Right renal pelvis (tissue), 4 donors: ENCODE data around the gene UNC5A. TPM values are rescaled to one million over a fixed set of nuclear protein-coding genes. Genes with fewer than 3 reads are reported as not detected.
A peak's percentile ranks its signal among the peaks of the same experiment; 100 is the strongest.

Source experiments
- DNase-seq, 4 donors: peaks; one replicate each; pipeline ENCODE4 v3.0.0-alpha.2; 2013; ENCODE audit warnings: low read depth in 4 of 4, low spot score in 3 of 4, missing footprints in 1 of 4
- polyA plus RNA-seq, 4 donors: library from polyadenylated mRNA; unstranded; fragments of 120-200 nt; gene quantifications; one replicate each; pipeline ENCODE4 v1.2.1, GENCODE V29; 2013; ENCODE audit not compliant: insufficient read length in 4 of 4

UNC5A gene
- polyA plus RNA-seq, 4 donors, result 0.11 to 0.38 (median 0.16) TPM

- DNase-seq, result peak; percentile 87 to 91 (median 90)
These were observed 27.4 kb downstream of the UNC5A start for GRCh38 chr5:176837707-176838115.

DNA sequence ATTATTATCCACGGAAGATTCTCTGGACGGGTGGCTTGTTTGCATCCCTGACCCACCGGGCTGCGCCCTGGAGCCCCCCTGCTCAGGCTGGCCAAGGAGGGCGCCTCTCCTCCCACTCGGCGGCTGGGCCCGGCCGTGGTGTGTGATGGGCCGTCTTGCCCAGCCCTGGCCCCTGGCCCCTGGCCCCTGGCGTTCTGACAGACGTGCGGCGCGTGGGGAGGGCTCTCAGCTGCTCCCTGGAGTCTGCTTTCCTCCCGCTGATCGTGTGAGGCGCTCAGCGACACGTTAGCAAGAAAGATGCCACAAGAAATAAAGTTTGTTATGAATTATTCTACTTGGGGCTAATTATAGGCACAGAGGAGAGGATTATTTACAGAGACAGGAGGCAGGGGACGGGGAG is 33.3 kb downstream of the UNC5A start:
- no peak for DNase-seq

DNA sequence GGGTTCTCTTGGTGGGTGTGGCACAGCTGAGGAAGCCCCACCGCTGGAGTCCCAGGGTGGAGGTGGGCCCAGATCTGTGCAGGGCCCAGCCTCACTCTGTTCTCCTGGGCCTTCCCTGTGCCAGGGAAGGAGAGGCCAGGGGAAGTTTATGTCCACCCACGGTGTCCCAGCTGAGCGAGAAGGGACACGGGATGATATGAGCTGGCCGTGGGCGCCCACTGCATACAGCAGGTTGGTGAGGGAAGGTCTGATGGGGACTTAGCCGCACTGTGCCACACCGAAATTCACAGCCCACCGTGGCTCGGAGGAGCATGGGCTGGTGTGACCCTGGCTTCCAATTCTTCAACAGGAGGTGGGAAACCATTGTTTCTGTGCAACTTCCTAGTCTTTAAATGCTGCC is 33.9 kb downstream of the UNC5A start:
- no peak for DNase-seq

- no peak for DNase-seq
These were observed 34.5 kb downstream of the UNC5A start for GRCh38 chr5:176844706-176845391.

GRCh38 chr5:176845392-176845713 is 35.0 kb downstream of the UNC5A start:
- DNase-seq, result no peak

DNA sequence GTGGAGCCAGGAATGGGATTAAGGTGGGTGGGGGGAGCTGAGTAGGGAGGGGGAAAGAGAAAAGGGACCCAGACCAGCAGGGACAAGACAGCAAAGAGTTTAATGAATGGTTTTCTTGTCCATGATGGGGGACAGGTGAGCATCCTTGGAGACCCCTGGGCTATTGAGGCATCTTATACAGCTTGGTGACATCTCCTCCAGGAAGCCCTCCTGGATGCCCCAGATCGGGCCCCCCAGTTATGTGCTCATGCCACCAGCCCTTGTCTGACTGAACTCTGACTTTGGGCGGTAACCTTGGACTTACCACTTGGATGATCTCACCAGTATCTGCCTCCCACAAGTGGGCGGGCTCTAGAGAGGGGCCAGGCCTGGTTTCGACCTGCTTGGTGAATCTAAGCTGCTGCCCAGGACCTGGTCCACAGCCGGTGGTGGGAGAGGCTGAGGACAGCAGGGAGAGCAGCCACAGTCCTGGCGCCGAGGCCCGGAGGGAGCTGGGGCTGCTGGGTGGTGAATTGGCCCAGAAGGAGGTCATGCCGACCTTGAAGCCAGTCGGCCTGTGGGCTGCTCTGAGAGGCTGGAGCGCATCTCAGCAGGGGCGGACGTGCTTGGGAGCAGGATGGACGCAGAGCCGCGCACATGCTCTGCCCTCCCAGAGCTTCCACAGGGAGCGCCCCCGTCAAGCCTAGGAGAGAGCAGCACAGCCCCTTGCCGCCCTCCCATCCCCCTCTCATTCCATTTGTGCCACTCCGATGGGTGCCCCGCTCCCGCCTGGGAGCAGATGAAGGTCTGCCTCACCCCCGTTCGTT is 36.2 kb downstream of the UNC5A start:
- no peak for DNase-seq

GRCh38 chr5:176847148-176847547 is 36.8 kb downstream of the UNC5A start:
- no peak for DNase-seq

- no peak for DNase-seq
These were observed 37.4 kb downstream of the UNC5A start for GRCh38 chr5:176847726-176848290.

- no peak for DNase-seq
These were observed 38.3 kb downstream of the UNC5A start for GRCh38 chr5:176848651-176849050.

- no peak for DNase-seq
These were observed 39.4 kb downstream of the UNC5A start for GRCh38 chr5:176849611-176850227.

DNA sequence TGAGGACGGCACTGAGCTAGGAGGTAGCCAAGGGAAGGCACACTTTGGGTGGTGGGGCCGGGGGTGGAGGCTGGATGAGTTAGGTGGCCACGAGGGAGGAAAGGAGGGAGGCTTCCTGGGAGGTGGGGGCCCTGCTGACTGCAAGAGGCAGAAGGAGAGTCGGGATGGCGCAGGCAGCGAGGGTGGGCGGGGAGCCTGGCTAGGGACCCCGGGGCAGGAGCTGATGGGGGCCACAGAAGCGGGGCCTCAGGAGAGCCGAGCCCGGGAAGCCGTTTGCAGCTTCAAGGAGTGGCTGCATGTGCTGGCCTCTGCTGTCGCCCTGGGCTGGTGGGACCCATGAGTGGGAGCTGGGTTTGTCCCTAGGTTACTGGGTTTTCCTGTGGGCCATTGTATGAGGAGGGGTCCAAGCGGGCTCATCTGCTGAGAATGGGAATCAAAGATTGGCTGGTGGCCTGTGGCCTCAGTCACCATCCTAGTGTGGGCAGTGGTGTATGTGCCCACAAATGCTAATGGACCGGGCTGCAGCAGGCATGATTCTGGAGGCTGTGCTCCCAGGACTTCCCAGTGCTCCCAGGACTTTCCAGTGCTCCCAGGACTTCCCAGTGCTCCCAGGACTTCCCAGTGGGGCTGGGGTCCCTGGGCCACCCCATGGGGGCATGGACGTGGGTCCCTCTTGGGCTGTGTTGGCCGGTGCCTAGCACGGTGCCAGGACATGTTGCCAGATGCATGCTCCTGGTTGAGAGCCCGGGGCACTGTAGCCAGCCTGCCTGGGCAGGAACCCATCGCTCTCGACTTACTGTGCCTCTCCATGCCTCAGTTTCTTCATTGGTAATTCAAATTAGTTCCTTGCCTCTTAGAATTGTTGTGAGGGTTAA is 40.2 kb downstream of the UNC5A start:
- no peak for DNase-seq

GRCh38 chr5:176851380-176851779 is 41.0 kb downstream of the UNC5A start:
- DNase-seq, result no peak

- DNase-seq, result no peak
These were observed 41.7 kb downstream of the UNC5A start for GRCh38 chr5:176851871-176852658.

DNA sequence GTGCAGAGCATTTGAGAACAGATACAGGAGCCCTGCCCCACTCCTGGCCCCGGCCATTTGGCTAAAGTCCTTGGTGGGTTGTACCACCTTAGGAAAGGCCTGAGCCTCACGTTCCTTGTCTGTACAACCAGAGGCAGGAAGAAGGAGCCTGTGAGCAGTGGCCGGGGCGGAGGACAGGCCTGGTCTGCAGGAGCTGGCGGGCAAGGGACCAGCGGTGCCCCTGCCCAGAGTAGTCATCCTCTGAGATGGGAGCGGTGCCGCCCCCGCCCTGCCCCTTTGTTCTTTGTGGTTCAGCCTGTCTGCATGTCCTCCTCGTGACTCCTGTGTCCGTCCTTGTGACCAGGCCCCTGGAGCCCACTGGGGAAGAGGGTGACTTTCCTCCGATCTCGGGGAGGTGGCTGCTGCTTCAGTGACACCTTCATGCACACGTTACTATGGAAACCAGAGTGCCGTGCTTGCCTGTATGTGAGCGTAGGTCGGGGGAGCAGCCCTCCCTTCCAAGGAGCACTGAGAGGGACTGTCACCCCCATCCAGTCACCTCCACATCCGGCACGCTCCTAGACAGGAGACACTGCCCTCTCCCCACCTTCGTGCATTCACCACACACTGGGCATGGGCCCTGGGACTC is 42.9 kb downstream of the UNC5A start:
- DNase-seq, result no peak

DNA sequence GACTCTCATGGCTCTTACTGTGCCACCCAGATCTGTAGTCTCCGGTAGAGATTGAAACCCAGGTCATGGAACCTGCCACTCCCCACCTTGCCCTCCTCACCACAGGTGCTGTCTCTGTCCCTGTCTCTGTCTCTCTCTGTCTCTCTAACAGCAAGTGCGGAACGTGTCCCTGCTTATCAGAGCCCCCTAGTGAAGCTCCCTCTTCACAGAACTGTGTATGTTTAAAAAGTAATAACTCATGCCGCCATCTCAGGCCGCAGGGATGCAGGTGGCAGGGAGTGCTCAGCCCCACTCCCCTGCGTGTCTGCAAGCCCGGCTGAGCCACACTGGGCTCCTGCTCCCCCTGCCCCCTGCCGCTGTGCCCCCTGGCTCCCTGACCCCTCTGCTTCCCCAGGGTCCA is 43.8 kb downstream of the UNC5A start:
- DNase-seq, result no peak

- no peak for DNase-seq
These were observed 45.2 kb downstream of the UNC5A start for GRCh38 chr5:176855598-176855997.

DNA sequence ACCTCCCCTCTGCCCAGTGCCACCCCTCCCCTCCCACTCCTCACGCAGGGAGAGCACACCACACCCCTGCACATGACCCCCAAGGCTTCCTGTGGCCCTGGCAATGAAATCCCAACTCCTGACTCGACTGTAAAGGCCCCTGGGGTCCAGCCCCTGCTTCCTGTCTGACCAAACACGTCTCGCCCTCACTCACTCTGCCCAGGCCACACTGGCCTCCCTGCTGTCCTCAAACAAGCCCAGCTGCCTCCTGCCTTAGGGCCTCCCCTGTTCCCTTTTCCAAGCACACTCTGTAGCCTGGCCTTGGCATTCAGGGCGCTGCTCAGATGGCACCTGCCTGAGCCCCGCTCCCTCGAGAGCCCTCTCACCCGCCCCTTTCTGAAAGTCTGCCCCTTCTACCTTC is 46.4 kb downstream of the UNC5A start:
- DNase-seq, result no peak

DNA sequence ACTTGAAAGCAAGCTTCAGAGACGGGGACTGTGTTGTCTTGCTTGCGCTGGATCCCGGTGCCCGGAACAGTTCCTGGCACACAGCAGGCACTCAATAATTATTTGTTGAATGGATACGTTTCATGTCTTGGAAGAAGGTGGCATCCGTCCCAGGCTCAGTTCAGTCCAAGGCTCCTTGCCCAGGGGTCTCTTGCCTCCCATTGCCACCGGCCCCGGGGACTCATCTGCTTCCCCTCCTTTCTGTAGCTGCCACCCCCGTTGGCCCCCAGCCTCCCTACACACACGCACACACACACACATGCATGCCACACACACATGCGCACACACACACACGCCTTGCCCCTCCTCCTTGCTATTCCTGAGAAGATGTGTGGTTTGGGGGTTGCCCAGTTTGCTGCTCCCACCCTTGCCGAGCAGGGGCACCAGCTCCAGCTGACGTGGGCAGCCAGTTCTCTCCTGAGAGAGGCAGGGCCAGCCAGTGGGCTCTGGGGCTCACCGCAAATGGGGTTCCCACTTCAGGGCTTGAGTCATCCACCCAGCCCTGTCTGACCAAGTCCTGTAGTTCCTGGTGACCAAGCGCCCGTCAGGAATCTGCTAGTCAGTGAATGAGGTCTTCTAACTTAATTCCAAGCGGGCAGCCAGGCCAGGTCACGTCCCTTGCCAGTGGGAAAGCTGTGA is 47.0 kb downstream of the UNC5A start:
- DNase-seq, result no peak

- DNase-seq, result no peak
These were observed 47.5 kb downstream of the UNC5A start for GRCh38 chr5:176857894-176858273.
